Suprapubic skin (tissue), 4 donors: ENCODE results near the gene ZBED6. TPM values are rescaled to one million over a fixed set of nuclear protein-coding genes. Genes with fewer than 3 reads are reported as not detected.

Source experiments
- DNase-seq, 2 donors: peaks; one replicate each; pipeline ENCODE4 v3.0.0-alpha.2; 2019; ENCODE audit warnings: low spot score in 2 of 2
- H3K27ac ChIP-seq: fragments of 200-600 bp; sonication (generic); one replicate; pipeline ENCODE4 v1.5.1; 2019
- H3K27me3 ChIP-seq: fragments of 200-600 bp; sonication (generic); one replicate; pipeline ENCODE4 v1.5.1; 2019
- H3K36me3 ChIP-seq: fragments of 200-600 bp; sonication (generic); one replicate; pipeline ENCODE4 v1.5.1; 2019
- H3K4me1 ChIP-seq: fragments of 200-600 bp; sonication (generic); one replicate; pipeline ENCODE4 v1.5.1; 2019
- H3K4me3 ChIP-seq: fragments of 200-600 bp; sonication (generic); one replicate; pipeline ENCODE4 v1.5.1; 2019; ENCODE audit warnings: mild to moderate bottlenecking
- H3K9me3 ChIP-seq: fragments of 200-600 bp; sonication (generic); one replicate; pipeline ENCODE4 v1.5.1; 2019
- CTCF ChIP-seq, 2 donors: fragments of 200-600 bp in 1 of 2; fragments of 450-650 bp in 1 of 2; sonication (generic) in 1 of 2; IDR thresholded peaks; one replicate each; pipeline ENCODE4 v1.5.1; 2016 to 2019; ENCODE audit warnings: antibody characterized with exemption in 2 of 2, mild to moderate bottlenecking in 1 of 2, moderate library complexity in 1 of 2
- EP300 ChIP-seq: sonication (generic); formaldehyde crosslinking; IDR thresholded peaks from one replicate; pipeline ENCODE4 v1.6.1; 2017; ENCODE audit warnings: antibody characterized with exemption
- POLR2A ChIP-seq, 2 donors: fragments of 450-650 bp; IDR thresholded peaks; one replicate each; pipeline ENCODE4 v1.6.1; 2017; ENCODE audit warnings: antibody characterized with exemption in 2 of 2, mild to moderate bottlenecking in 2 of 2, moderate library complexity in 2 of 2
- POLR2AphosphoS5 ChIP-seq, 3 donors: sonication (generic); formaldehyde crosslinking; IDR thresholded peaks; one replicate each; pipeline ENCODE4 v1.6.1; 2017; ENCODE audit warnings: antibody characterized with exemption in 3 of 3
- WGBS: methylation state at CpG from one replicate; pipeline ENCODE4 v1.1.5; 2018; 5-methylcytosine and 5-hydroxymethylcytosine counted together
- total RNA-seq, 4 donors: library from RNA; depleted of rRNA; stranded (reverse); fragments of >200 nt; gene quantifications; one replicate each; pipeline ENCODE4 v1.1.0, GENCODE V29; 2016

The ZBED6 gene
- total RNA-seq, 4 donors from 2014 or later: 19.2 to 76.7 (median 30.3) TPM

GRCh38 chr1:203840208-203840808, 44.9 kb downstream of the ZBED6 start:
- H3K27ac ChIP-seq: no peak overlapping the region
- H3K9me3 ChIP-seq: no peaks in the 10 kb centered on the region
- H3K4me1 ChIP-seq: no peaks in the 10 kb centered on the region
- H3K4me3 ChIP-seq: no peak overlapping the region
- no peak for DNase-seq
- 98% methylated on average over 4 of the region's 4 CpGs for WGBS
- no peaks in the 10 kb centered on the region for H3K27me3 ChIP-seq
- TF ChIP-seq CTCF (IDR thresholded peaks at IDR 0.05) (no peak), EP300 (no peak), POLR2AphosphoS5 (IDR thresholded peaks at IDR 0.05) (no peak), POLR2A (IDR thresholded peaks at IDR 0.05) (no peak)
- peaks cover 87% of the 10 kb centered on the region for H3K36me3 ChIP-seq

GRCh38 chr1:203842559-203842876, 47.1 kb downstream of the ZBED6 start:
- H3K4me1 ChIP-seq: no peaks in the 10 kb centered on the region
- no peak overlapping the region for H3K27ac ChIP-seq
- H3K9me3 ChIP-seq: no peaks in the 10 kb centered on the region
- TF ChIP-seq EP300 (no peak), CTCF (IDR thresholded peaks at IDR 0.05) (no peak), POLR2AphosphoS5 (IDR thresholded peaks at IDR 0.05) (no peak), POLR2A (IDR thresholded peaks at IDR 0.05) (no peak)
- no peaks in the 10 kb centered on the region for H3K27me3 ChIP-seq
- peaks cover 81% of the 10 kb centered on the region for H3K36me3 ChIP-seq
- no peak for DNase-seq
- H3K4me3 ChIP-seq: no peak overlapping the region
- WGBS: 88% methylated on average over 2 of the region's 2 CpGs

- Histone ChIP-seq H3K9me3 (no peaks in the 10 kb centered on the region), H3K4me3 (no peak overlapping the region), H3K4me1 (no peaks in the 10 kb centered on the region), H3K27ac (no peak overlapping the region), H3K36me3 (peaks cover 81% of the 10 kb centered on the region), H3K27me3 (no peaks in the 10 kb centered on the region)
- no peak for TF ChIP-seq CTCF (IDR thresholded peaks at IDR 0.05)
- TF ChIP-seq POLR2A (IDR thresholded peaks at IDR 0.05): no peak
- no peak for TF ChIP-seq POLR2AphosphoS5 (IDR thresholded peaks at IDR 0.05)
- TF ChIP-seq EP300: no peak
- WGBS: 81% methylated on average over 1 of the region's 1 CpG
- DNase-seq: no peak
Measured at GRCh38 chr1:203843435-203843834, 48.0 kb downstream of the ZBED6 start.

Other genes starting within 250 kb of the ZBED6 start
- gene ATP2B4, start 168.8 kb upstream of the ZBED6 start, total RNA-seq: 100 to 1,000 TPM; 164 to 220 (median 166) TPM
- gene LAX1, start 30.4 kb upstream of the ZBED6 start, total RNA-seq: under 1 TPM in 3 of 4 donors, not detected in 1; 0.25 to 0.97 (median 0.45) TPM
- gene ZC3H11A, start within 50 bp of the ZBED6 start, total RNA-seq: 100 to 1,000 TPM in 3 of 4 donors, 10 to 100 TPM in 1; 99.8 to 153 (median 110) TPM
- 10 to 100 TPM; 17.8 to 90.2 (median 42.4) TPM for gene SNRPE, start 66.0 kb downstream of the ZBED6 start, total RNA-seq